ENCODE results near the gene TRUB2.

- TF ChIP-seq BHLHE40 (IDR thresholded peaks at IDR 0.05; ENCODE audit: borderline replicate concordance) (no peak), PKNOX1 (IDR thresholded peaks at IDR 0.05) (no peak), FOXM1 (IDR thresholded peaks at IDR 0.05; ENCODE audit: borderline replicate concordance) (no peak), SP1 (IDR thresholded peaks at IDR 0.05) (no peak)
Observed at GRCh38 chr9:128294142-128294541, 28.1 kb downstream of the TRUB2 start.
